ENCODE data around the gene GOLPH3L. TPM values are rescaled to one million over a fixed set of nuclear protein-coding genes. Genes with fewer than 3 reads are reported as not detected.
"Not testable (repeated sequence)": the region's sequence is repeated elsewhere in the genome, so short reads cannot be mapped to it uniquely, and the experiment has no call there.

The GOLPH3L gene
- polyA plus RNA-seq, 2 of the 4 experiments (the other 2 are of a cell fraction) = 32.3 to 41.8 TPM

DNA sequence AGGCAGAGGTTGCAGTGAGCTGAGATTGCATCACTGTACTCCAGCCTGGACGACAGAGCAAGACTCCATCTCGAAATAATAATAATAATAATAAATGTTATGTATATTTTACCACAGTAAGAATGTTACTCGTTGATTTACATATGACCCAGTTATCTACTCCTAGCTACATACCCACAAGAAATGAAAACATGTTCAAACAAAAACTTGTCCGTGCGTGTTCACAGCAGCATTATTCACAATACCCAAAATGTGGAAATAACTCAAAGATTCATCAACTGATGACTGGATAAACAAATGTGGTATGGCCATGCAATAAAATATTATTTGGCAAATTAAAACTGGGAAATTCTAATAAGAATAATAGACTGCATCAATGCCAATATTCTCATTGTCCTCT, 35.8 kb downstream of the GOLPH3L start:
- TF ChIP-seq ZC3H11A (IDR thresholded peaks at IDR 0.05) (no peak), HDAC2 (IDR thresholded peaks at IDR 0.05) (no peak), ZFP36 (IDR thresholded peaks at IDR 0.05; ENCODE audit: borderline replicate concordance, partially characterized antibody) (no peak), TP53 (CRISPR knock-in tag; IDR thresholded peaks at IDR 0.05) (no peak), NFE2L2 (conservative IDR thresholded peaks at IDR 0.05; ENCODE audit: low read length) (no peak), EHF (CRISPR knock-in tag; IDR thresholded peaks at IDR 0.05) (no peak), HOXB13 (CRISPR knock-in tag; IDR thresholded peaks at IDR 0.05; ENCODE audit: low read depth) (no peak), EP300 (IDR thresholded peaks at IDR 0.05) (no peak), PHF8 (IDR thresholded peaks at IDR 0.05; ENCODE audit: borderline replicate concordance, low read depth) (no peak), RNF2 (IDR thresholded peaks at IDR 0.05; ENCODE audit: borderline replicate concordance, low read depth) (no peak)
- H3K4me2 ChIP-seq = no peak overlapping the region
- 0 out of 3 replicates have a peak, but pooled peaks cover 4% of the 10 kb centered on the region for H3K4me1 ChIP-seq
- no peak overlapping the region for H3K27ac ChIP-seq
- FAIRE-seq (no peak), DNase-seq (ENCODE audit: low read depth in 1 of 2, low spot score in 1 of 2) (no peak), ATAC-seq (no peak)
- ChIA-PET CTCF (interaction anchor here (1.0 to 1.7 kb wide), 5 partner anchors 10 to 100 kb away, joined by 3 to 7 read pairs (median 4); partner anchors contain the start of gene GOLPH3L), POLR2A (no interaction called here)
- no peaks in the 10 kb centered on the region for H3K9me3 ChIP-seq
- 91% methylated on average over 5 of the region's 5 CpGs for WGBS (ENCODE audit: missing lambda C conversion rate)
- H3K4me3 ChIP-seq = no peak overlapping the region

DNA sequence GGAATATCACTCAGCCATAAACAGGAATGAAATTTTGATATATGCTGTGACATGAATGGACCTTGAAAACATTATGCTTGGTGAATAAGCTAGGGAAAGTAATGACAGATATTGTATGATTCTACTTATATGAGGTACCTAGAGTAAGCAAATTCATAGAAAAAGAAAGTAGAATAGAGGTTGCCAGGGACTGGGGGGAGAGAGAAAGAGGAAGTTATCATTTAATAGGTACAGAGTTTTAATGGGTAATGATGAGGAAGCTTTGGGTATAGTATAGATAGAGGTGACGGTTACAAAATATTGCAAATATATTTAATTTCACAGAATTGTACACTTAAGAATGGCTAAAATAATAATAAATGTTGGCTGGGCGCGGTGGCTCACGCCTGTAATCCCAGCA, 36.4 kb downstream of the GOLPH3L start:
- H3K4me2 ChIP-seq = no peak overlapping the region
- H3K4me1 ChIP-seq = 0 out of 3 replicates have a peak, but pooled peaks cover 4% of the 10 kb centered on the region
- TF ChIP-seq PHF8 (IDR thresholded peaks at IDR 0.05; ENCODE audit: borderline replicate concordance, low read depth) (no peak), FOXS1 (CRISPR knock-in tag; IDR thresholded peaks at IDR 0.05) (no peak), FOSL2 (IDR thresholded peaks at IDR 0.05) (no peak), FOSL2 (CRISPR knock-in tag; IDR thresholded peaks at IDR 0.05) (no peak), EP300 (IDR thresholded peaks at IDR 0.05) (no peak), ZSCAN20 (CRISPR knock-in tag; IDR thresholded peaks at IDR 0.05) (no peak), BHLHE40 (IDR thresholded peaks at IDR 0.05; ENCODE audit: low read depth, low read length) (no peak), CBX2 (IDR thresholded peaks at IDR 0.05; ENCODE audit: borderline replicate concordance, low read depth) (no peak), TP53 (CRISPR knock-in tag; IDR thresholded peaks at IDR 0.05) (no peak), ZC3H11A (IDR thresholded peaks at IDR 0.05) (no peak), HOXA7 (CRISPR knock-in tag; IDR thresholded peaks at IDR 0.05) (no peak)
- TF ChIP-seq, protein P1, sequence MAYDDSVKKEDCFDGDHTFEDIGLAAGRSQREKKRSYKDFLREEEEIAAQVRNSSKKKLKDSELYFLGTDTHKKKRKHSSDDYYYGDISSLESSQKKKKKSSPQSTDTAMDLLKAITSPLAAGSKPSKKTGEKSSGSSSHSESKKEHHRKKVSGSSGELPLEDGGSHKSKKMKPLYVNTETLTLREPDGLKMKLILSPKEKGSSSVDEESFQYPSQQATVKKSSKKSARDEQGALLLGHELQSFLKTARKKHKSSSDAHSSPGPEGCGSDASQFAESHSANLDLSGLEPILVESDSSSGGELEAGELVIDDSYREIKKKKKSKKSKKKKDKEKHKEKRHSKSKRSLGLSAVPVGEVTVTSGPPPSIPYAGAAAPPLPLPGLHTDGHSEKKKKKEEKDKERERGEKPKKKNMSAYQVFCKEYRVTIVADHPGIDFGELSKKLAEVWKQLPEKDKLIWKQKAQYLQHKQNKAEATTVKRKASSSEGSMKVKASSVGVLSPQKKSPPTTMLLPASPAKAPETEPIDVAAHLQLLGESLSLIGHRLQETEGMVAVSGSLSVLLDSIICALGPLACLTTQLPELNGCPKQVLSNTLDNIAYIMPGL (CRISPR knock-in tag; IDR thresholded peaks at IDR 0.05; ENCODE audit: borderline replicate concordance) = no peak
- TF ChIP-seq, protein P2, sequence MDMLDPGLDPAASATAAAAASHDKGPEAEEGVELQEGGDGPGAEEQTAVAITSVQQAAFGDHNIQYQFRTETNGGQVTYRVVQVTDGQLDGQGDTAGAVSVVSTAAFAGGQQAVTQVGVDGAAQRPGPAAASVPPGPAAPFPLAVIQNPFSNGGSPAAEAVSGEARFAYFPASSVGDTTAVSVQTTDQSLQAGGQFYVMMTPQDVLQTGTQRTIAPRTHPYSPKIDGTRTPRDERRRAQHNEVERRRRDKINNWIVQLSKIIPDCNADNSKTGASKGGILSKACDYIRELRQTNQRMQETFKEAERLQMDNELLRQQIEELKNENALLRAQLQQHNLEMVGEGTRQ (IDR thresholded peaks at IDR 0.05) = no peak
- TF ChIP-seq, protein P3, sequence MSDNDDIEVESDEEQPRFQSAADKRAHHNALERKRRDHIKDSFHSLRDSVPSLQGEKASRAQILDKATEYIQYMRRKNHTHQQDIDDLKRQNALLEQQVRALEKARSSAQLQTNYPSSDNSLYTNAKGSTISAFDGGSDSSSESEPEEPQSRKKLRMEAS (IDR thresholded peaks at IDR 0.05) = no peak
- H3K4me3 ChIP-seq = no peak overlapping the region
- WGBS (ENCODE audit: missing lambda C conversion rate) = 70% methylated on average over 4 of the region's 4 CpGs
- H3K27ac ChIP-seq = no peak overlapping the region
- ChIA-PET POLR2A (no interaction called here), CTCF (interaction anchor here (1.0 to 1.7 kb wide), 4 partner anchors 10 to 100 kb away, joined by 3 to 7 read pairs (median 4); partner anchors contain the start of gene GOLPH3L)
- H3K9me3 ChIP-seq = no peaks in the 10 kb centered on the region
- DNase-seq (ENCODE audit: low read depth in 1 of 2, low spot score in 1 of 2) (no peak), ATAC-seq (no peak), FAIRE-seq (no peak)

DNA sequence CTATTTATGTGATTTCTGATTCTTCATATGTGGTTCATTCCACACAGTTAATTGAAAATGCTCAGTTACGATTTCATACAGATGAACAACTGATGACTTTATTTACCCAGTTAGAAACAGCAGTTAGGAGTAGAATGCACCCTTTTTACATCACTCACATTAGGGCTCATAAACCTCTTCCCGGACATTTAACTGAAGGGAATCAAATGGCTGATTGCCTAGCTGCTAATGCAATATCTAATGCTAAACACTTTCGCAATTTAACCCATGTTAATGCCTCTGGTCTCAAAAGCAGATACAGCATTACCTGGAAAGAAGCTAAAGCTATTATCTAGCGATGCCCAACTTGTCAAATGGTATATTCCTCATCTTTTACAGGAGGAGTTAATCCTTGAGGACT, 39.9 kb downstream of the GOLPH3L start:
- FAIRE-seq; ATAC-seq; H3K4me2 ChIP-seq; H3K27ac ChIP-seq; DNase-seq (ENCODE audit: low read depth in 1 of 2, low spot score in 1 of 2); H3K4me1 ChIP-seq; POLR2A ChIA-PET; H3K4me3 ChIP-seq; H3K9me3 ChIP-seq: not testable (repeated sequence)
- 91% methylated on average over 4 of the region's 4 CpGs for WGBS (ENCODE audit: missing lambda C conversion rate)
- CTCF ChIA-PET = interaction anchor here (0.8 to 2.8 kb wide), 5 partner anchors 11 to 265 kb away, joined by 3 to 7 read pairs (median 5); no protein-coding TSS in a partner anchor

DNA sequence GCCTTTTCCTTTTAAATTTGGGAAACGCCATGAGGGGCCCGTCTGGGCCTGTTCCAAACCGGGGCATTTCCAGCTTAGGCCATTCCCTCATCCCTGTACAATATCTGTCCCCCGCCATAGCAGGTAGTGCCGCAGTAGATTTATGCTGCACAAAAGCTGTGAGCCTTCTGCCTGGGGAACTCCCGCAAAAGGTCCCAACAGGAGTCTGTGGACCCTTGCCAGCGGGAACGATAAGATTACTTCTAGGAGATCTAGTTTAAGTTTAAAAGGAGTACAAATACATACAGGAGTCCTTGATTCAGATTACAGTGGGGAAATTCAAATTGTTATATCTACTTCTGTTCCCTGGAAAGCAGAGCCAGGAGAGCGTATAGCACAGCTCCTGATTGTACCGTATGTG, 42.3 kb downstream of the GOLPH3L start:
- CTCF ChIA-PET = interaction anchor here (0.6 kb wide), 1 partner anchor 268 kb away, joined by 3 read pairs; no protein-coding TSS in a partner anchor
- FAIRE-seq; H3K4me2 ChIP-seq; H3K4me1 ChIP-seq; POLR2A ChIA-PET; H3K27ac ChIP-seq; DNase-seq (ENCODE audit: low read depth in 1 of 2, low spot score in 1 of 2); ATAC-seq; H3K4me3 ChIP-seq; H3K9me3 ChIP-seq: not testable (repeated sequence)
- WGBS (ENCODE audit: missing lambda C conversion rate) = 94% methylated on average over 10 of the region's 10 CpGs

Measured in A549 (cell line).